Kasumi-1 (cell line): Measurements from ENCODE around the gene PRR13.

Experiments used
- DNase-seq, 2 experiments: peaks; one replicate each; lab custom pipeline; 2025; lab: John Stamatoyannopoulos, UW

The PRR13 gene

GRCh38 chr12:53493610-53494391 lies 52.3 kb downstream of the PRR13 start:
- DNase-seq: no peak
